RCC 7860 (cell line): ENCODE measurements around the gene HAPSTR1.
"Not testable (repeated sequence)": the region's sequence is repeated elsewhere in the genome, so short reads cannot be mapped to it uniquely, and the experiment has no call there.

Experiments
- DNase-seq: peaks from one replicate; pipeline ENCODE4 v3.0.0-alpha.2; 2015; ENCODE audit warnings: low spot score
- FAIRE-seq: peaks from 2 replicates; lab custom pipeline; 2012; peaks lifted over from hg19 to GRCh38; lab: Jason Lieb, UNC

The HAPSTR1 gene

GRCh38 chr16:9070254-9070653 is 21.2 kb upstream of the HAPSTR1 start:
- no peak for FAIRE-seq
- DNase-seq, result no peak

DNA sequence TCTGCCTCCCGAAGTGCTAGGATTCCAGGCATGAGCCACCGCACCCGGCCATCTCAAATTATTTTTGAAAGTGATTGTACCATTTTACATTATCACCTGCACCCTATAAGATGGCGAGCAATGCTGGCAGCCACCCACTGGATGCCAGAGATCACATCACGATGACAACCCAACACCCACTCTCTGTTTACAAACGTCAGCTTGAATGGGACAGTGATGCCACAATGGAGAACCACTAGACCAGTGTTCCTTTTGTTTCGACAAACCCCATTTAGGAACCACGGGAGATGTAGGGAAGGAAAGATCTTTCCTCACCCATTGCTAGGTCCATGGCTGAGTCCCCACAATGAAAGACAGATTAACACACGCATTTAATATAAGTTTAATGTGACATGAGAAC is 20.1 kb upstream of the HAPSTR1 start:
- FAIRE-seq (no peak), DNase-seq (no peak)

DNA sequence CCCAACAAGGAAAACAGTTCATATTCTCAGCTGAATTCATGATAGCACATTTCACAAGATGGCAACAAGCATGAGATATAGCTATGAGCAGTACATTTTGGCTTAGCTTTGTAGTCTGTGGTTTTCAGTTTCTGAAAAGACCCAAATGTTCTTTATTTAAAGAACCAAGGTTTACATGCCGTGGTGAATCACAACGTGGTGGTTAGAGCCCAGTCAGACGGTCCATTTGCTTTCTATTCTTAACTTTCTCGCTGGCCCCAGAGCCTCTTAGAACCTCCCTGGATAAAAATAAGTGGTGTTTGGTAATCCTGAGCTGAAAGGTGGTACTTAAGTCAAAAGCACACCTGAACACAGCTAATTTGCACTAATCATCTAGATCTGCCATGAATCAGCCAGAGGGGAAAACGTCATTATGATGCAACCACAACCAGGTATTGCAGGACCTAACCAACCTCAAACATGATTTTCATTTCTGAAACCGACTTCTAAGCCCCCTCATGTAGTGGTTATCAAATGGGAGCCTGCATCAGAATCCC is 18.6 kb upstream of the HAPSTR1 start:
- FAIRE-seq (peak; percentile 67), DNase-seq (peak; percentile 65)

DNA sequence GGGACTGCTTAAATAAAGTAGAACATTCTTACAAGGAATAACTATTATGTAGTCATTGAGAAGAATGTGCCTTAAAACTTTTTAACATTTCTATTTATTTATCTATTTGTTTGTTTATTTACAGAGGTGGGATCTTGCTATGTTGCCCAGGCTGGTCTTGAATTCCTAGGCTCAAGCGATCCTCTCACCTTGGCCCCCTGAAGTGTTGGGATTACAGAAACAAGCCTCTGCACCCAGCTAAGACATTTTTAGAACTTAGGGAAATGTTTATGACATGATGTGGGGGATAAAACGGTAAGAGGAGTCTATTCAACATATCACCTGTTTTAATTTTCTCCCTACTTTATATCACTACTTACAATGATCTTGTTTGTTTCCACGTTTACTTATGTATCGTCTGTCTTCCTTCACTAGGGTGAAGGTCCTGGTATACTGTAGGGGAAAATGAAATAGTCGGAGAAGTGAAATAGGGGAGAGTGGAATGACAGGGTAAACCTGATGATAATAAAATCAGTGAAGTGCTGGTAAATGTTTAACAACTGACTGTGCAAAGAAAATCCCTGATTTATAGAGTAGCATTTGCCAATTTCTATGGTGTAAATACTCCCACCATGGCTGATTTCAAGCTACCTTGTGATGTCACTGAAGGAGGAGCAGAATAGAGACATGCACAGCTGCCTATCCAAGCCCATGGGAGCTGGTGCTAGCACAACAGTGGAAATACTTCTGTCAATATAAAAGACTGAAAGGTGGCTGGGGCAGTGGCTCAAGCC is 16.0 kb upstream of the HAPSTR1 start:
- no peak for DNase-seq
- no peak for FAIRE-seq

DNA sequence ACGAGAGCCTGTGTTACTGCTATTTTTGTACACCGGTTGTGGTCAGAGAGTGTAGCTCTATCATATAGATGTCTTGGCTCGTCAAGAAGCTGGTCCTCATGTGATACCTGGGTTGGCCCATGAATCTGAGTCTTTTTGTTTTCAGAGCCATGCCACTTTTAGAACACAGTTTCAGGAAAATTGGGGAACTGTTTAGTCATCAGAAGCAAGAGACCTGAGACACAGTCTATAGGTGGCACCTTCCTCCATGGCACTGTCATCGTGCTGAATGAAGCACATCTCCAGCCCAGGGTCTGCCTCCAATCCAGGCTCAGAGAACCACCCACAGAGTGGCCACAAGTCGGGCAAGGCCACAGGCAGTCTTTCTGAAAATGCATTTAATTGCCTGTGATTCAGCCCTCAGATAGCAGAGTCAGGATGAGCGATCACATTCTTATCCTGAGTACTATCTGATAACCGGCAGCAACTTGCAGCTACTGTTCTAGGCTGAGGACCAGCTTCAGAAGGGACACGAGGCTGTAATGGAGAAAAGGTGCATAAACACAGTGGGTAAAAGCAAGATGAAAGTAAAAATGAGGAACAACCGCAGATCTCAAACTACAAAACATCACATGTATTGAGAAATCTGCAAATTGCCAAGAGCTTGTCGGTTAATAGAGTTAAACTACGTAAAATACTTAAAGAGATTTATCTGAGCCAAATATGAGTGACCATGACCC is 14.2 kb upstream of the HAPSTR1 start:
- FAIRE-seq (peak; percentile 89), DNase-seq (peak; percentile 98)

DNA sequence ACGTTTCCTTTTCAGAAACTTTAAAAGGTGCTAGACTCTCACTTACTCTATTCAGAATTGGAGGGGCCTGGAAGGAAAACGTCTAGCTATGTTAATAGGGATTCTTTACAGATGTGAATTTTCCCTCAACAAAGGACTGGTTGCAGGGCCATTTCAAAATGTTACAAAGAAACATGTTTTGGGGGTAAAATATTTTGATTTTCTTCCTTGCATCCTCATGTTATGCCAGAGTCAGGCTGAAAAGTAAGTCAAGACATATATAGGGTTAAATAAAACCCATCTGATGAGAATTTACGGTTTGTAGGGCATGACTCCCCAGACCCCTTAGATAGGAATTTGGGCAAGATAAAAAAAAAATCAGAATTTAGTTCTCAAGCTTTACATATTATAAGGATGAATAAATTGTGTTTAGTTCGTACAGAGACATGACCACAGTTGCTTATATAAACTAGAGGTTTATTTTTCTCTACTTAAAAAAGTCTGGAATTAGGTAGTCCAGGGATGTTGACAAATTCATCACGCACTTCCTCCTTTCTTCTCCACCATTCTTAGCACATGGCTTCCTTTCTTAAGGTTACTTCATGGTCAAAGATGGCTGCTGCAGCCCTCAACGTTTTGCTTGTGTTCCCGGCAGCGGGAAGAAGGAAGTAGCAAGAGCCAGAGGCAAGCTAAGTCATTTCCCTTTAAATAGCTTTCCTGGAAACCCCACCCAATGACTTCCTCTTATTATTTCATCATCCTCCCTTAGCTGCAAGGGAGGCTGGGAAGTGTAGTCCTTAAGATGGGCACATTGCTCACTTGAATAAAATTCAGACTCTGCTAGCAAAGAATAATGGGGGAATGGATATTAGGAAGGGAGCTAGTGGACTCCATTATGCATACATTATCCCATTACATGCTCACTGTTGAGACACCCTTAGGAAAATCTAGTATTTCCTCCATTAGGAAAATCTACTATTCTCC is 12.7 kb upstream of the HAPSTR1 start:
- FAIRE-seq, result not testable (repeated sequence)
- peak; percentile 85 for DNase-seq

DNA sequence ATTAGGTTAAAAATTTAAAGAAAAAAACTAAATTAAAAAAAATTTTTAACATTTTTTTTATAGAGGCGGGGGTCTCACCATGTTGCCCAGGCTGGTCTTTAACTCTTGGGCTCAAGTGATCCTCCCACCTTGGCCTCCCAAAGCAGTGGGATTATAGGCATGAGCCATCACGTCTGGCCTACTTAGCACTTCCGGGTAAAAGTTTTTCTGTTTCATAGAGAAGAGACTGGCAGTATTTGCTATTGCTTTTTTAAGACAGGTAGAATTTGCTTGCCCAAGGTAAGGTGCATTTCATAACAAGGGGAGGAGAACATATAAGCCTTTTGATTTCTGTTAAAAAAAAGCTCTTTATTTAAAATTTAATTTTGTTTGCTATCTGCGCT is 12.0 kb upstream of the HAPSTR1 start:
- no peak for FAIRE-seq
- no peak for DNase-seq

GRCh38 chr16:9081158-9081557 is 10.3 kb upstream of the HAPSTR1 start:
- FAIRE-seq (no peak), DNase-seq (no peak)

- no peak for FAIRE-seq
- no peak for DNase-seq
These were observed 9.6 kb upstream of the HAPSTR1 start for GRCh38 chr16:9081843-9082242.

DNA sequence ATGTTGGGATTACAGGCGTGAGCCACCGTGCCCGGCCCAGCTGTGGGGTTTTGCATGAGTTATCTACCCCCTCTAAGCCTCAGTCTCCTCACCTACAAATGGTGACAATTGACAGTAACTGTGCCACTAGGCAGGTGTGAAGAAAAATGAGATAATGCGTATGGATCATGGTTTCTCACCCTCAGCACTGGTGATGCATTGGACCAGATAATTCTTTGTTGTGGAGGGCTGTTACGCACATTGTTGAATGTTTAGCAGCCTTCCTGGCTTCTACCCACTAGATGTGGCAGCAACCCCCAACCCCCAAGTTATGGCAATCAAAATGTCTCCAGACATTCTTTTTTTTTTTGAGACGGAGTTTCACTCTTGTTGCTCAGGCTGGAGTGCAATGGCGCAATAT is 9.0 kb upstream of the HAPSTR1 start:
- FAIRE-seq (no peak), DNase-seq (no peak)

DNA sequence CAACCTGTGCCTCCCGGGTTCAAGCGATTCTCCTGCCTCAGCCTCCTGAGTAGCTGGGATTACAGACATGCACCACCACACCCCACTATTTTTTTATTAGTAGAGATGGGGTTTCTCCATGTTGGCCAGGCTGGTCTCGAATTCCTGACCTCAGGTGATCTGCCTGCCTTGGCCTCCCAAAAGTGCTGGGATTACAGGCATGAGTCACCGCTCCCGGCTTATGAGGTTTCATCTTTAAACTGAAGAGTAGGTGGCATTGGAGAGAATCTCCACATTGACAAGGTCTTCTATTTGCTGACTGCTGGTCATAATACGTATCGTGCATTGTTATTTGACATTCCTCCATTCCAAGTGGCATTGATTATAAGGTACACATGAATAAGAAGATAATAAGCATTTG is 3.7 kb upstream of the HAPSTR1 start:
- DNase-seq, FAIRE-seq: not testable (repeated sequence)

DNA sequence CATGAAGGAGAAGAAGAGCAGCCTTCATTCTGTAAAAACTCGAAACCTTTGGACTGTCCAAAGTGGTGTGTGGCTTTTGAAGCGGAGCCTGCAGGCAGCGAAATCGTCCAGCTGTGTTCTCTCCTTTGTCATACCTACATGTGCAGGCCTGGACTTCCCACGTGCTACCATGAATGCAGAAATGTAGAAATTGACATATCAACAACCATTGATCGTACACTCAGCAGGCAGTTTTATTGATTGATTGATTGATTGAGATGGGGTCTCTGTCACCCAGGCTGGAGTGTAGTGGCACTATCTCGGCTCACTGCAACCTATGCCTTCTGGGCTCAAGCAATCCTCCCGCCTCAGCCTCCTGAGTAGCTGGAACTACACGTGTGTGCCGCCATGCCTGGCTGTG is 2.6 kb upstream of the HAPSTR1 start:
- no peak for DNase-seq
- no peak for FAIRE-seq

DNA sequence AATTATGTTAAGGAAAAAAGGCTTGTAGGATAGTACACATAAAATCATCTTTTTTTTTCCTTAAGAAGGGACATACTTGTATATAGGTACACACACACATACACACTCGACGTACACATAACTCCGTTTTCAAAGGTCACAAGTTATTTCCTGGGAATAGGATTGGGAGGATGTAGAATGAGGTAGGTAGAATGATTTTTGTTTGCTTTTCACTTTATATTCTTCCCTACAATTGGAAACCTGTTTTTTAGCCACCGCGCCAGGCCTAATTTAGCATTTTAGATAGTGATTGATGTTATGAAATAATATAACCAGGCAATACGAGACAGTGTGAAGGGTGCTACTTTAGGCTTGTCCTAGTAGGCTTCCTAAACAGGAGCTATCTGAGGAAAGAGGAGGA is 1.8 kb upstream of the HAPSTR1 start:
- no peak for FAIRE-seq
- DNase-seq, result no peak

- DNase-seq (no peak), FAIRE-seq (no peak)
These were observed 1.1 kb upstream of the HAPSTR1 start for GRCh38 chr16:9090101-9090959.

DNA sequence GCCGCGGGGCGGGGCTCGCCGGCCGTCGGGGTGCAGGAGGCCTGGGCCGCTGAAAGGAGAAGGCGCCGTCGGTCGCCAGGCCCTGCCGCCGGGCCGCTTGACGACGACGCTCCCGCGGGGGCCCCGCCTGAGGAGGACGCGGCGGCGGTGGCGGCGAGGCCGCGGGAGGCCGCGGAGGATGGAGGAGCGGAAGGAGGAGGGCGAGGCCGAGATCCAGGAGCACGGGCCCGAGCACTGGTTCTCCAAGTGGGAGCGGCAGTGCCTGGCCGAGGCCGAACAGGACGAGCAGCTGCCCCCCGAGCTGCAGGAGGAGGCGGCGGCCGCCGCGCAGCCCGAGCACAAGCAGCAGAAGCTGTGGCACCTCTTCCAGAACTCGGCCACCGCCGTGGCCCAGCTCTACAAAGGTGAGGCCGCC is 430 bp downstream of the HAPSTR1 start:
- no peak for FAIRE-seq
- no peak for DNase-seq

DNA sequence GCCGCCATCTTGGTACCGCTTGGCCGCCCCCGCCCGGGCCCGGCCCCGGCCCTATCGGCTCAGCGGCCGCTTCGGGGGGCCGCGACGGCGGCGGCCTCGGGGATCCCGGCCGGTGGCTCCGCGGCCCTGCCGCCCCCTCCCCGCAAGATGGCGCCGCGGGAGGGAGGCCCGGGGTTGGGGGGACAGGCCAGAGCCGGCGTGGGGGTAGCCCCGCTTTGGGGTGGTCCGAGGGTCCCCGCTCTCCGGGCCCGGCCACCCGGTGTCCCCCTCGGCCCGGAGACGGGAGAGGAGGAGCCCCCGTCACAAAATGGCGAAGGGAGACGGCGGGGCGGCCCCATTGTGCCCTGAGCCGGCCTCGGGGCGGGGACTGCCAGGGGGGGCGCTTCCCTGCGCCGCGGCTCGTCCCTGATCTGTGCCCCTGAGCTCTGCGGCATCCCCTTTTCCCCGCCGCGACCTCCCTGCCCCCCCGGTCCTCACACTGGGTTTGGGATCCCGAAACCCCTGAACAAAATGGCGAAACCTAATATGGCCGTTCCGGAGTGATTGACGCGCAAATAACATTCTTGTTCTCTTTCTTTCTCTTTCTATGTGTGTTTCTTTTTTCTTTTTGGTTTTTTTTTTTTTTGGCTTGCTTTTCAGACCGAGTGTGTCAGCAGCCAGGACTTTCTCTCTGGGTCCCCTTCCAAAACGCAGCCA is 986 bp downstream of the HAPSTR1 start:
- DNase-seq, result no peak

DNA sequence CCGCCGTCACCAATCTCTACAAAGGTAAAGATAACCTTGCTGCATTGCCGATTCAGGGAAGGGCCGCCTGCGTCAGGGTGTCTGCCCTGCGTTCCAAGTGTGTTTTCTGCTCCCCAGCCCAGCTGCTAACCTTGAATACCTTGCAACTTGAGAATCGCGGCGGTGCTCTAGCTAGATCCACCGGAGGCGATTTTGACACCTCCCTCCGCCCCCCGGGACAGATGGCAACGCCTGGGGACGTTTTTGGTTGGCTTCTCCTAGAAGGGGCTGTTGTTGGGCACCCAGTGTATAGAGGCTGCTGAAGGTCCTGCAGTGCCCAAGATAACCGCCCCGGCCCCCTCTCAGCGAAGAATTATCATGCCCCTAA is 1.5 kb downstream of the HAPSTR1 start:
- DNase-seq, result no peak
- no peak for FAIRE-seq

More for the DNA sequence above, 986 bp downstream of the HAPSTR1 start:
- no peak for FAIRE-seq

DNA sequence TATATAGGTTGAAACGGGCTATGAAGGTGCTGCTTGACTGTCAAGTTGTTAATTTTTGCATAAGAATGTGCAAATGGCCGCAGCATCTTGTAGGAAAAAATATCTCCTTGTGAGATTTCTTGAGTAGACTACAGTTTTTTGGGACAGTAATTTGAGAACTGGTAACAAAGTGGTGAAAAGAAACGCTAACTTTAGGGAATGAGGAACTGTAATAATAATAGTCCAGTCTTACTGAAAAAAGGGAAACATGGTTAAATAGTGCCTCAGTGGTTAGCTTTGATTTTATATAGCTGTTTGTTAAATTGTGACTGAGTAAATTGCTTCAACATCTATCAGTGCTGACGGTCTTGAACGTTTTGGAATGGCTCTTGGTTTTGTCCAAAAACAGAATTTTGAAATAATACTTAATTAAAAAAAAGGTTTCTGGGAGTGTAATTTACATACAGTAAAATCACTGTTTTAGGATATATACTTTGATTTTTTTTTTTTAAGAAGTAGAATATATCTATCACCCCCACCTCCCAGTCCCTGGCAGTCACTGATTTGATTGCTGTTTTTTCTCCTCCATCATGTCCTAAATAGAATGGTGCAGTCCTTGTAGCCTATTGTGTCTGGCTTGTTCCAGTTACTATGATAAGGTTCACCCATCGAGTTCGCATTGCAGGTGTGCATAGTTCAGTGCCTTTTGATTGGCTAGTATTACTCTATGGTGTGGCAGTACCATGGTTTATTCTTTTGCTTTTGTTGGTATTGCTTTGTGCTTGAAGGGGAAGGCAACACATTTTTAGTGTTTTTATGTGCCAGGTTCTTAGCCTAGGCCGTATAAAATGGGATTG is 2.8 kb downstream of the HAPSTR1 start:
- FAIRE-seq (no peak), DNase-seq (no peak)

DNA sequence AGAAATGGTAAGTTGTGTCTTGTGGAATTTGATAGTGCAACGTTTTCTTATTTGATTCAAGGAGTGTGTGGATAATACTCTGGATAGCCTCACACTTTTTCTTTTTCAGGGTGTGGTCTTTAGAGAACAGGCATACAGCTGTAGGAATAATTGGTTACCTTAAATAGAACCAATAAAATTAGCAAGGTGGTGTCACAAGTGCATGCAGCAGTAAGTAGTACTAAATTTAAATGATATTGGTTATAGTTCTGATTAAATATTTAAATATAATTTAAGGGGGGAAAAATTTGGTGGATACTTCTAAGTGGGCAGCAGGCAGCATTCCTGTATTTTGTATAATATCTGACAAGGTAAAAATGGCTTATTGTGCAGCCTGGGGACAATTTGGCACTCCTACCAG is 3.7 kb downstream of the HAPSTR1 start:
- FAIRE-seq, result no peak
- DNase-seq, result no peak
